Mesendoderm (in vitro differentiated cells): ENCODE data around the gene FNDC3B.

Source experiments
- DNase-seq: peaks from one replicate; pipeline ENCODE4 v3.0.0; 2013
- H2AK5ac ChIP-seq: 2 replicates; pipeline ENCODE4 v1.6.1; 2013; ENCODE audit warnings: low read length, inconsistent platforms
- H2BK120ac ChIP-seq: 2 replicates; pipeline ENCODE4 v1.6.1; 2013; ENCODE audit warnings: low read depth, mild to moderate bottlenecking, low read length, moderate library complexity, mixed read lengths
- H2BK15ac ChIP-seq: replicated peaks from 2 replicates; pipeline ENCODE4 v1.6.1; 2013; ENCODE audit warnings: low read depth, mild to moderate bottlenecking, moderate library complexity
- H2BK5ac ChIP-seq: 2 replicates; pipeline ENCODE4 v1.6.1; 2013; ENCODE audit warnings: low read length, inconsistent platforms
- H3K18ac ChIP-seq: 2 replicates; pipeline ENCODE4 v1.6.1; 2013; ENCODE audit warnings: mild to moderate bottlenecking, low read length, mixed read lengths
- H3K23ac ChIP-seq: one replicate; pipeline ENCODE4 v1.6.1; 2013; ENCODE audit warnings: low read length
- H3K27ac ChIP-seq: 2 replicates; pipeline ENCODE4 v1.5.1; 2013; ENCODE audit warnings: low read depth, mild to moderate bottlenecking, inconsistent platforms, low read length, moderate library complexity
- H3K27me3 ChIP-seq: 2 replicates; pipeline ENCODE4 v1.6.1; 2013; ENCODE audit warnings: low read length, control low read depth, mild to moderate bottlenecking, inconsistent platforms; ENCODE audit not compliant: insufficient read depth, poor library complexity
- H3K36me3 ChIP-seq: 2 replicates; pipeline ENCODE4 v1.6.1; 2013; ENCODE audit warnings: low read length, inconsistent platforms; ENCODE audit not compliant: control insufficient read depth, insufficient read depth
- H3K4ac ChIP-seq: one replicate; pipeline ENCODE4 v1.6.1; 2013; ENCODE audit warnings: low read depth, mild to moderate bottlenecking, low read length, moderate library complexity
- H3K4me1 ChIP-seq: 2 replicates; pipeline ENCODE4 v1.6.1; 2013; ENCODE audit warnings: low read depth, low read length, inconsistent platforms; ENCODE audit not compliant: control insufficient read depth
- H3K4me2 ChIP-seq: 2 replicates; pipeline ENCODE4 v1.6.1; 2013; ENCODE audit warnings: low read length
- H3K4me3 ChIP-seq: 2 replicates; pipeline ENCODE4 v1.5.1; 2013; ENCODE audit warnings: mild to moderate bottlenecking, low read length
- H3K56ac ChIP-seq: one replicate; pipeline ENCODE4 v1.6.1; 2013; ENCODE audit warnings: low read length
- H3K79me1 ChIP-seq: 2 replicates; pipeline ENCODE4 v1.6.1; 2013; ENCODE audit warnings: low read length, inconsistent platforms
- H3K79me2 ChIP-seq: 2 replicates; pipeline ENCODE4 v1.6.1; 2013; ENCODE audit warnings: mild to moderate bottlenecking, low read length; ENCODE audit not compliant: control insufficient read depth, insufficient read depth
- H3K9ac ChIP-seq: 2 replicates; pipeline ENCODE4 v1.6.1; 2013; ENCODE audit warnings: low read length, inconsistent platforms
- H4K5ac ChIP-seq: one replicate; pipeline ENCODE4 v1.6.1; 2013; ENCODE audit warnings: low read length
- H4K8ac ChIP-seq: one replicate; pipeline ENCODE4 v1.6.1; 2013; ENCODE audit warnings: low read depth, mild to moderate bottlenecking, control low read depth, low read length, moderate library complexity
- WGBS: extraction: QIAGEN DNeasy Blood & Tissue Kit; methylation state at CpG from one replicate; pipeline ENCODE4 v1.1.7; 2013; ENCODE audit warnings: low lambda C conversion rate, missing lambda C conversion rate; ENCODE audit not compliant: insufficient coverage; ENCODE audit errors: extremely low coverage; 5-methylcytosine and 5-hydroxymethylcytosine counted together

FNDC3B gene

GRCh38 chr3:172171396-172172075 is 132.2 kb downstream of the FNDC3B start:
- no peak overlapping the region for H2BK5ac ChIP-seq
- peak overlapping the region; percentile 39 for H3K18ac ChIP-seq
- H3K9ac ChIP-seq = no peak overlapping the region
- peaks cover 18% of the 10 kb centered on the region for H3K4me1 ChIP-seq
- H3K79me1 ChIP-seq = peaks cover 17% of the 10 kb centered on the region
- no peak overlapping the region for H2AK5ac ChIP-seq
- no peak overlapping the region for H3K4me2 ChIP-seq
- H3K4ac ChIP-seq = no peak overlapping the region
- peaks cover 31% of the 10 kb centered on the region for H3K79me2 ChIP-seq
- H3K56ac ChIP-seq = no peak overlapping the region
- H4K8ac ChIP-seq = no peak overlapping the region
- no peaks in the 10 kb centered on the region for H3K27me3 ChIP-seq
- no peak overlapping the region for H2BK15ac ChIP-seq
- H3K36me3 ChIP-seq = no peaks in the 10 kb centered on the region
- H3K4me3 ChIP-seq = no peak overlapping the region
- H3K27ac ChIP-seq = no peak overlapping the region
- H3K23ac ChIP-seq = no peak overlapping the region
- DNase-seq = no peak
- WGBS = no CpG with 5 or more reads among the region's 2 CpGs
- H4K5ac ChIP-seq = no peak overlapping the region
- H2BK120ac ChIP-seq = no peak overlapping the region

GRCh38 chr3:172173316-172174254 is 134.2 kb downstream of the FNDC3B start:
- no CpG with 5 or more reads among the region's 13 CpGs for WGBS
- H3K9ac ChIP-seq = no peak overlapping the region
- no peak overlapping the region for H2BK15ac ChIP-seq
- no peak overlapping the region for H2BK5ac ChIP-seq
- no peak overlapping the region for H4K8ac ChIP-seq
- no peak for DNase-seq
- no peak overlapping the region for H3K23ac ChIP-seq
- no peak overlapping the region for H3K18ac ChIP-seq
- no peak overlapping the region for H3K27ac ChIP-seq
- H3K36me3 ChIP-seq = no peaks in the 10 kb centered on the region
- peaks cover 26% of the 10 kb centered on the region for H3K79me1 ChIP-seq
- no peak overlapping the region for H3K4me3 ChIP-seq
- H4K5ac ChIP-seq = no peak overlapping the region
- H3K56ac ChIP-seq = no peak overlapping the region
- no peak overlapping the region for H3K4me2 ChIP-seq
- no peak overlapping the region for H2BK120ac ChIP-seq
- peaks cover 21% of the 10 kb centered on the region for H3K4me1 ChIP-seq
- no peak overlapping the region for H2AK5ac ChIP-seq
- H3K27me3 ChIP-seq = no peaks in the 10 kb centered on the region
- H3K4ac ChIP-seq = no peak overlapping the region
- peaks cover 40% of the 10 kb centered on the region for H3K79me2 ChIP-seq

- Histone ChIP-seq H3K4me2 (no peak overlapping the region), H3K79me2 (peaks cover 34% of the 10 kb centered on the region), H3K27ac (peak overlapping the region; percentile 33), H3K56ac (peak overlapping the region; percentile 51), H2BK5ac (peak overlapping the region; percentile 2), H3K18ac (peak overlapping the region; percentile 71), H3K9ac (peak overlapping the region; percentile 2), H3K4ac (no peak overlapping the region), H3K4me3 (no peak overlapping the region), H2BK120ac (peak overlapping the region; percentile 36), H3K27me3 (no peaks in the 10 kb centered on the region), H3K4me1 (peaks cover 16% of the 10 kb centered on the region), H3K79me1 (peaks cover 22% of the 10 kb centered on the region), H3K36me3 (no peaks in the 10 kb centered on the region), H4K8ac (peak overlapping the region; percentile 1), H4K5ac (no peak overlapping the region), H3K23ac (no peak overlapping the region), H2BK15ac (no peak overlapping the region), H2AK5ac (no peak overlapping the region)
- WGBS = no CpG with 5 or more reads among the region's 7 CpGs
- peak; percentile 66 for DNase-seq
Measured at GRCh38 chr3:172174513-172175253, 135.3 kb downstream of the FNDC3B start.

GRCh38 chr3:172175254-172175599 is 135.8 kb downstream of the FNDC3B start:
- H3K36me3 ChIP-seq = no peaks in the 10 kb centered on the region
- peak overlapping the region; percentile 33 for H3K27ac ChIP-seq
- peaks cover 25% of the 10 kb centered on the region for H3K79me1 ChIP-seq
- H3K23ac ChIP-seq = no peak overlapping the region
- H3K27me3 ChIP-seq = no peaks in the 10 kb centered on the region
- peak overlapping the region; percentile 71 for H3K18ac ChIP-seq
- H3K4me2 ChIP-seq = no peak overlapping the region
- peak overlapping the region; percentile 36 for H2BK120ac ChIP-seq
- H4K5ac ChIP-seq = no peak overlapping the region
- peaks cover 35% of the 10 kb centered on the region for H3K79me2 ChIP-seq
- H3K4ac ChIP-seq = no peak overlapping the region
- no peak overlapping the region for H2AK5ac ChIP-seq
- H3K9ac ChIP-seq = peak overlapping the region; percentile 2
- no peak overlapping the region for H3K4me3 ChIP-seq
- H3K56ac ChIP-seq = peak overlapping the region; percentile 51
- no peak for DNase-seq
- peak overlapping the region; percentile 1 for H4K8ac ChIP-seq
- no CpG with 5 or more reads among the region's 3 CpGs for WGBS
- H2BK5ac ChIP-seq = peak overlapping the region; percentile 2
- H3K4me1 ChIP-seq = peaks cover 16% of the 10 kb centered on the region
- H2BK15ac ChIP-seq = no peak overlapping the region

GRCh38 chr3:172176061-172176770 is 136.8 kb downstream of the FNDC3B start:
- Histone ChIP-seq H4K5ac (no peak overlapping the region), H2BK5ac (no peak overlapping the region), H3K27ac (no peak overlapping the region), H3K79me1 (peaks cover 24% of the 10 kb centered on the region), H3K9ac (no peak overlapping the region), H3K79me2 (peaks cover 36% of the 10 kb centered on the region), H2BK120ac (no peak overlapping the region), H3K27me3 (no peaks in the 10 kb centered on the region), H3K4ac (no peak overlapping the region), H4K8ac (no peak overlapping the region), H2AK5ac (no peak overlapping the region), H3K56ac (no peak overlapping the region), H3K4me3 (no peak overlapping the region), H3K4me2 (no peak overlapping the region), H3K4me1 (peaks cover 13% of the 10 kb centered on the region), H3K23ac (no peak overlapping the region), H3K36me3 (no peaks in the 10 kb centered on the region), H2BK15ac (no peak overlapping the region), H3K18ac (no peak overlapping the region)
- WGBS = no CpG with 5 or more reads among the region's 3 CpGs
- no peak for DNase-seq
